Measurements from ENCODE around the gene SYCP2. TPM values are rescaled to one million over a fixed set of nuclear protein-coding genes. Genes with fewer than 3 reads are reported as not detected.

Gene SYCP2
- total and polyA plus RNA-seq, 2 of the 8 experiments (the other 6 are each of a cell fraction or from before 2014, with no cell fraction given), result 0.02 to 0.50 TPM

DNA sequence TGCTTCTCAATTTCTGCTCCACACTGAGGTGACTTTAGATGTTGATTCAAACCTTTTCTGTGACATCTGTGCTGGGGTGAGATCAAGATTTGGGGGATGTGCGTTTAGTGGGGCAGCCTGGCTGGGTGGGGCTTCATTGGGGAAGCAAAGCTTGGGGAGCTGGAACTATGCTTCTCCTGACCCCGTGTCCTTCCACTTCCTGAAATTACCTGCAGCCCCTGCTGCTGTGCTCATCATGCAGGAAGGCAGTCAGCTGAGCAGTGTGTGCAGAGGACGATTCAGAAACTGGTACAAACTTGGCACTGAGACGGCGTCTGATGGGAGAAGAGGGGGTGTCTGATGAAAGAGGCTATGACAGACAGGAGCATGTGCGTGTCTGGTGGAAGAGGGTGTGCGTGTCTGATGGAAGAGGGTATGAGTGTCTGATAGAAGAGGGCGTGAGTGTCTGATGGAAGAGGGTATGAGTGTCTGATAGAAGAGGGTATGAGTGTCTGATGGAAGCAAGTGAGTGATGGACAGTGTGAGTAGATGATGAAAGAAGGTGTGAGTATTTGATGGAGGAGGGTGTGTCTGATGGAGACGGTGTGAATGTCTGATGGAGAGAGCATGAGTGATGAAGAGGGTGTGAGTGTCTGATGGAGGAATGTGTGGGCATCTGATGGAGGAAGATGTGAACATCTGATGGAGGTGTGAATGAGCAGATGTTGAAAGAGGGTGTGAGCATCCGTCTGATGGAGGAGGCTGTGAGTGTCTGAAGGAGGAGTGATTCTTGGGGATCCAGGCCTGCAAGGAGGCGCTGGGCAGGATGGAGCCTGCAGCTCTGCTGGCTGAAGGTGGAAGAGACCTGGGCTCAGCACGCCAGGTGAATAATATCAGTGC, 103.4 kb downstream of the SYCP2 start (continued):
- TF ChIP-seq, protein P1, sequence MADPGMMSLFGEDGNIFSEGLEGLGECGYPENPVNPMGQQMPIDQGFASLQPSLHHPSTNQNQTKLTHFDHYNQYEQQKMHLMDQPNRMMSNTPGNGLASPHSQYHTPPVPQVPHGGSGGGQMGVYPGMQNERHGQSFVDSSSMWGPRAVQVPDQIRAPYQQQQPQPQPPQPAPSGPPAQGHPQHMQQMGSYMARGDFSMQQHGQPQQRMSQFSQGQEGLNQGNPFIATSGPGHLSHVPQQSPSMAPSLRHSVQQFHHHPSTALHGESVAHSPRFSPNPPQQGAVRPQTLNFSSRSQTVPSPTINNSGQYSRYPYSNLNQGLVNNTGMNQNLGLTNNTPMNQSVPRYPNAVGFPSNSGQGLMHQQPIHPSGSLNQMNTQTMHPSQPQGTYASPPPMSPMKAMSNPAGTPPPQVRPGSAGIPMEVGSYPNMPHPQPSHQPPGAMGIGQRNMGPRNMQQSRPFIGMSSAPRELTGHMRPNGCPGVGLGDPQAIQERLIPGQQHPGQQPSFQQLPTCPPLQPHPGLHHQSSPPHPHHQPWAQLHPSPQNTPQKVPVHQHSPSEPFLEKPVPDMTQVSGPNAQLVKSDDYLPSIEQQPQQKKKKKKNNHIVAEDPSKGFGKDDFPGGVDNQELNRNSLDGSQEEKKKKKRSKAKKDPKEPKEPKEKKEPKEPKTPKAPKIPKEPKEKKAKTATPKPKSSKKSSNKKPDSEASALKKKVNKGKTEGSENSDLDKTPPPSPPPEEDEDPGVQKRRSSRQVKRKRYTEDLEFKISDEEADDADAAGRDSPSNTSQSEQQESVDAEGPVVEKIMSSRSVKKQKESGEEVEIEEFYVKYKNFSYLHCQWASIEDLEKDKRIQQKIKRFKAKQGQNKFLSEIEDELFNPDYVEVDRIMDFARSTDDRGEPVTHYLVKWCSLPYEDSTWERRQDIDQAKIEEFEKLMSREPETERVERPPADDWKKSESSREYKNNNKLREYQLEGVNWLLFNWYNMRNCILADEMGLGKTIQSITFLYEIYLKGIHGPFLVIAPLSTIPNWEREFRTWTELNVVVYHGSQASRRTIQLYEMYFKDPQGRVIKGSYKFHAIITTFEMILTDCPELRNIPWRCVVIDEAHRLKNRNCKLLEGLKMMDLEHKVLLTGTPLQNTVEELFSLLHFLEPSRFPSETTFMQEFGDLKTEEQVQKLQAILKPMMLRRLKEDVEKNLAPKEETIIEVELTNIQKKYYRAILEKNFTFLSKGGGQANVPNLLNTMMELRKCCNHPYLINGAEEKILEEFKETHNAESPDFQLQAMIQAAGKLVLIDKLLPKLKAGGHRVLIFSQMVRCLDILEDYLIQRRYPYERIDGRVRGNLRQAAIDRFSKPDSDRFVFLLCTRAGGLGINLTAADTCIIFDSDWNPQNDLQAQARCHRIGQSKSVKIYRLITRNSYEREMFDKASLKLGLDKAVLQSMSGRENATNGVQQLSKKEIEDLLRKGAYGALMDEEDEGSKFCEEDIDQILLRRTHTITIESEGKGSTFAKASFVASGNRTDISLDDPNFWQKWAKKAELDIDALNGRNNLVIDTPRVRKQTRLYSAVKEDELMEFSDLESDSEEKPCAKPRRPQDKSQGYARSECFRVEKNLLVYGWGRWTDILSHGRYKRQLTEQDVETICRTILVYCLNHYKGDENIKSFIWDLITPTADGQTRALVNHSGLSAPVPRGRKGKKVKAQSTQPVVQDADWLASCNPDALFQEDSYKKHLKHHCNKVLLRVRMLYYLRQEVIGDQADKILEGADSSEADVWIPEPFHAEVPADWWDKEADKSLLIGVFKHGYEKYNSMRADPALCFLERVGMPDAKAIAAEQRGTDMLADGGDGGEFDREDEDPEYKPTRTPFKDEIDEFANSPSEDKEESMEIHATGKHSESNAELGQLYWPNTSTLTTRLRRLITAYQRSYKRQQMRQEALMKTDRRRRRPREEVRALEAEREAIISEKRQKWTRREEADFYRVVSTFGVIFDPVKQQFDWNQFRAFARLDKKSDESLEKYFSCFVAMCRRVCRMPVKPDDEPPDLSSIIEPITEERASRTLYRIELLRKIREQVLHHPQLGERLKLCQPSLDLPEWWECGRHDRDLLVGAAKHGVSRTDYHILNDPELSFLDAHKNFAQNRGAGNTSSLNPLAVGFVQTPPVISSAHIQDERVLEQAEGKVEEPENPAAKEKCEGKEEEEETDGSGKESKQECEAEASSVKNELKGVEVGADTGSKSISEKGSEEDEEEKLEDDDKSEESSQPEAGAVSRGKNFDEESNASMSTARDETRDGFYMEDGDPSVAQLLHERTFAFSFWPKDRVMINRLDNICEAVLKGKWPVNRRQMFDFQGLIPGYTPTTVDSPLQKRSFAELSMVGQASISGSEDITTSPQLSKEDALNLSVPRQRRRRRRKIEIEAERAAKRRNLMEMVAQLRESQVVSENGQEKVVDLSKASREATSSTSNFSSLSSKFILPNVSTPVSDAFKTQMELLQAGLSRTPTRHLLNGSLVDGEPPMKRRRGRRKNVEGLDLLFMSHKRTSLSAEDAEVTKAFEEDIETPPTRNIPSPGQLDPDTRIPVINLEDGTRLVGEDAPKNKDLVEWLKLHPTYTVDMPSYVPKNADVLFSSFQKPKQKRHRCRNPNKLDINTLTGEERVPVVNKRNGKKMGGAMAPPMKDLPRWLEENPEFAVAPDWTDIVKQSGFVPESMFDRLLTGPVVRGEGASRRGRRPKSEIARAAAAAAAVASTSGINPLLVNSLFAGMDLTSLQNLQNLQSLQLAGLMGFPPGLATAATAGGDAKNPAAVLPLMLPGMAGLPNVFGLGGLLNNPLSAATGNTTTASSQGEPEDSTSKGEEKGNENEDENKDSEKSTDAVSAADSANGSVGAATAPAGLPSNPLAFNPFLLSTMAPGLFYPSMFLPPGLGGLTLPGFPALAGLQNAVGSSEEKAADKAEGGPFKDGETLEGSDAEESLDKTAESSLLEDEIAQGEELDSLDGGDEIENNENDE (IDR thresholded peaks at IDR 0.05; ENCODE audit: insufficient replicate concordance, low read length), result no peak
- no peak for TF ChIP-seq CHD1 (IDR thresholded peaks at IDR 0.05; ENCODE audit: low read depth, low read length)
- no peak for TF ChIP-seq CEBPB (IDR thresholded peaks at IDR 0.05; ENCODE audit: low read depth, low read length)
- TF ChIP-seq GABPA (IDR thresholded peaks at IDR 0.05; ENCODE audit: borderline replicate concordance, insufficient read depth, low read length), result no peak
- TF ChIP-seq CTBP2 (IDR thresholded peaks at IDR 0.05; ENCODE audit: borderline replicate concordance, insufficient read depth, insufficient read length, low read length), result no peak
- TF ChIP-seq ZNF274 (IDR thresholded peaks at IDR 0.05; ENCODE audit: borderline replicate concordance, extremely low read depth, low read length), result no peak
- TF ChIP-seq, protein P2, sequence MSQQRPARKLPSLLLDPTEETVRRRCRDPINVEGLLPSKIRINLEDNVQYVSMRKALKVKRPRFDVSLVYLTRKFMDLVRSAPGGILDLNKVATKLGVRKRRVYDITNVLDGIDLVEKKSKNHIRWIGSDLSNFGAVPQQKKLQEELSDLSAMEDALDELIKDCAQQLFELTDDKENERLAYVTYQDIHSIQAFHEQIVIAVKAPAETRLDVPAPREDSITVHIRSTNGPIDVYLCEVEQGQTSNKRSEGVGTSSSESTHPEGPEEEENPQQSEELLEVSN (IDR thresholded peaks at IDR 0.05), result no peak
- no peak for TF ChIP-seq TBP (IDR thresholded peaks at IDR 0.05; ENCODE audit: low read depth, low read length)

Data from H1 (cell line).